Measurements from ENCODE around the gene RFX2. TPM values are rescaled to one million over a fixed set of nuclear protein-coding genes. Genes with fewer than 3 reads are reported as not detected.

The RFX2 gene
- total RNA-seq = 10 to 100 TPM; 14.3 to 21.2 (median 17.4) TPM
- polyA plus RNA-seq = 1 to 10 TPM; 1.2 to 4.2 (median 3.6) TPM

DNA sequence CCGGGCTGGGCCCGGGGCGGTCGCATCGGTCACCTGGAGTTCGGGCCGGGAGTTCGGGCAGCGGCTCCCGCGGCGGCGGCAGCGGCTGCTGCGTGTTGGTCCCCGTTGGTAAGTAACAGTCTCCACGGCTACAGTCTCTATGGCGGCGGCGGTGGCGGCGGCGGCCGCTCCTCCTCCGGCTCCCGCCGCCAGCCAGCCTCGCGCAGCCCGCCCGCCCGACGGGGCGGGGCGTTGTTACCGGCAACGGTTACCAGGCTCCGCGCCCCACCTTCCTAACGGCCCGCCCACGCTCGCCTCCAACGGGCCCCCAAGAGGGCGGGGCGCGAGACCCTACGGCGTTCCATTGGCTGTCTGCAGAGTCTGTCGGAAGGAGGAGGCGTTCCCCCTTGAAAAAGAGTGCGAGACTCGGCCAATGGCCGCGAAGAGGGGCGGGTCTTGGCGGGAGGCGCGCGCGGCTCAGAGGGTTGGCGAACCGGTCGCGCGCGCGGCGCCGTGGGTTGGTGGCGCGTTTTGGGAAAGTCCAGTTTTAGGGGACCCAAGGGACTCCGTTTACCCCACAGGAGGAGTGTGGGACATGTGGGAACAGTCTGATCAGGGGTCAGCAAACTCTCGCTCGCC, at the start of gene RFX2:
TSS of gene RFX2 (minus strand) at position 141 of the 618 bp plus-strand sequence. CDS start 63,004 bp downstream, outside the sequence.
- peak within 1 kb of the TSS; percentile 48 to 92 (median 82) for H3K4me3 ChIP-seq
- H3K27ac ChIP-seq = peak within 1 kb of the TSS; percentile 89 to 94 (median 92)
- intact Hi-C loops (cut with DNase I) = no loop called here
- peaks cover 0 to 24% (median 20%) of the 10 kb centered on the region in 4 donors for H3K4me1 ChIP-seq
- peak; percentile 100 for DNase-seq
- TF ChIP-seq POLR2AphosphoS5 (IDR thresholded peaks at IDR 0.05) (peak; percentile 82 to 90 (median 86)), POLR2A (IDR thresholded peaks at IDR 0.05) (peak; percentile 56 to 74)
- TF ChIP-seq, protein P1, sequence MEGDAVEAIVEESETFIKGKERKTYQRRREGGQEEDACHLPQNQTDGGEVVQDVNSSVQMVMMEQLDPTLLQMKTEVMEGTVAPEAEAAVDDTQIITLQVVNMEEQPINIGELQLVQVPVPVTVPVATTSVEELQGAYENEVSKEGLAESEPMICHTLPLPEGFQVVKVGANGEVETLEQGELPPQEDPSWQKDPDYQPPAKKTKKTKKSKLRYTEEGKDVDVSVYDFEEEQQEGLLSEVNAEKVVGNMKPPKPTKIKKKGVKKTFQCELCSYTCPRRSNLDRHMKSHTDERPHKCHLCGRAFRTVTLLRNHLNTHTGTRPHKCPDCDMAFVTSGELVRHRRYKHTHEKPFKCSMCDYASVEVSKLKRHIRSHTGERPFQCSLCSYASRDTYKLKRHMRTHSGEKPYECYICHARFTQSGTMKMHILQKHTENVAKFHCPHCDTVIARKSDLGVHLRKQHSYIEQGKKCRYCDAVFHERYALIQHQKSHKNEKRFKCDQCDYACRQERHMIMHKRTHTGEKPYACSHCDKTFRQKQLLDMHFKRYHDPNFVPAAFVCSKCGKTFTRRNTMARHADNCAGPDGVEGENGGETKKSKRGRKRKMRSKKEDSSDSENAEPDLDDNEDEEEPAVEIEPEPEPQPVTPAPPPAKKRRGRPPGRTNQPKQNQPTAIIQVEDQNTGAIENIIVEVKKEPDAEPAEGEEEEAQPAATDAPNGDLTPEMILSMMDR (IDR thresholded peaks at IDR 0.05) = no peak
- WGBS, 2 donors = 0% methylated on average over 75 of the region's 75 CpGs
- no peaks in the 10 kb centered on the region for H3K9me3 ChIP-seq
- H3K27me3 ChIP-seq = no peaks in the 10 kb centered on the region
- no peaks in the 10 kb centered on the region for H3K36me3 ChIP-seq

DNA sequence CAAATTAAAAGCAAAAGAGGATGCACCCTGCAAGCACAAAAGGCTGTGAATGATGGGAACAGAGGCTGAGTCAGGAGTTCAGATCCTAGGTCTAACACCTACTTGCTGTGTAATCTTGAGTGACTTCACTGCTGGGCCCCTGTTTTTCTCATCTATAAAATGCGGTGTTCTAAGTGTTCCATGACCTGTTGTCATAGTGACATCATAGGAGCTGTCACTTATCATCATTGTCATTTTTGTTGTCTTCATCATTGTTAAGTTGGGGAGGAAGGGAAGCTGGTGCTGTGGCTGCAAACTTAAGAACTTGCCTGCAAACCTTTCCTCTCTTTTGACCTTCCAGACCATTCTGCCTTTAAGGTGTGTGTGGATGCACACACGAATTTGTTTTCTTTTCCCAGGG, 45.7 kb upstream of the RFX2 start:
- Histone ChIP-seq H3K27ac (no peak overlapping the region), H3K4me1 (no peaks in the 10 kb centered on the region), H3K9me3 (peaks cover 0 to 5% (median 0%) of the 10 kb centered on the region in 4 donors), H3K27me3 (no peaks in the 10 kb centered on the region), H3K36me3 (no peaks in the 10 kb centered on the region), H3K4me3 (no peak overlapping the region)
- no peak for TF ChIP-seq EP300 (IDR thresholded peaks at IDR 0.05)
- no peak for TF ChIP-seq POLR2AphosphoS5 (IDR thresholded peaks at IDR 0.05)
- TF ChIP-seq, protein P1 (IDR thresholded peaks at IDR 0.05) = no peak
- TF ChIP-seq POLR2A (IDR thresholded peaks at IDR 0.05) = no peak
- WGBS, 2 donors = 33 to 37% methylated on average over 2 of the region's 2 CpGs
- no peak for DNase-seq
- intact Hi-C loops (cut with DNase I) = no loop called here

DNA sequence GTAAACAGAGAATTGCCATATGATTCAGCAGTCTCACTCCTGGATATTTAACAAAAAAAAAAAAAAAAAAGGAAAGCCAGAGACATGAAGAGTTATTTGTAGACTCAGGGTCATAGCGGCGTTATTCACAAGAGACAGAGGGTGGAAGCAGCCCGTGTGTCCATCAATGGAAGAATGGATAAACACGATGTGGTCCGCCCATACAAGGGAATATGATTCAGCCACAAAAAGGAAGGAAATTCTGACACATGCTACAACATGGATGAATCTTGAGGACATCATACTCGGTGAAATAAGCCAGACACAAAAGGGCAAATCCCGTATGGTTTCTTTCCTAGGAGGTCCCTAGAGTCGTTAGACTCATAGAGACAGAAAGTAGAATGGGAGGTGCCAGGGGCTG, 40.0 kb upstream of the RFX2 start:
- no peak for TF ChIP-seq POLR2A (IDR thresholded peaks at IDR 0.05)
- no peak for TF ChIP-seq EP300 (IDR thresholded peaks at IDR 0.05)
- TF ChIP-seq POLR2AphosphoS5 (IDR thresholded peaks at IDR 0.05) = peak in 1 of 4 donors; percentile 19
- TF ChIP-seq, protein P1 (IDR thresholded peaks at IDR 0.05) = no peak
- intact Hi-C loops (cut with DNase I) = no loop called here

DNA sequence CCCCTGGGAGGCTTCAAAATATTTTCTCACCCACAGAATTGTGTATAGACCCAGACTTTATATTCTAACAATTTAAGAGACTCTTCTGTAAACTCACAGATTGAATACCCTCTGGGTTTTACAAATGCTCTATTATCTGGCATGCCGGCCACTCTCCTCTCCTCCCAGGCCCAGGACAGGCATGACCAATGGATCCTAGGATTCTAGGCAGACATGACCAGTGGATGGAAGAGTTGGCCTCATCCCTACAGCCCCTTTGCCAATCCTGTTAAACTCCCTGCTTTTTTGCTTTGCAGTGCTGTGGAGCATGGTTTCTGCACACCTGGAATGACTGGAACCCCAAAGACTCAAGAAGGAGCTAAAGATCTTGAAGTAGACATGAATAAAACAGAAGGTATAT, 30.9 kb upstream of the RFX2 start:
- WGBS, 2 donors = 52 to 77% methylated on average over 1 of the region's 1 CpG
- TF ChIP-seq, protein P1 (IDR thresholded peaks at IDR 0.05) = no peak
- TF ChIP-seq EP300 (IDR thresholded peaks at IDR 0.05) (no peak), POLR2A (IDR thresholded peaks at IDR 0.05) (no peak), POLR2AphosphoS5 (IDR thresholded peaks at IDR 0.05) (no peak)
- intact Hi-C loops (cut with DNase I) = no loop called here

More for the DNA sequence above, 40.0 kb upstream of the RFX2 start:
- no peaks in the 10 kb centered on the region for H3K36me3 ChIP-seq
- peak overlapping the region in 2 of 4 donors; percentile 45 to 47 for H3K27ac ChIP-seq
- H3K4me3 ChIP-seq = no peak overlapping the region
- WGBS, 2 donors = 83 to 92% methylated on average over 8 of the region's 8 CpGs
- H3K27me3 ChIP-seq = no peaks in the 10 kb centered on the region
- H3K4me1 ChIP-seq = no peaks in the 10 kb centered on the region
- DNase-seq = no peak
- no peaks in the 10 kb centered on the region for H3K9me3 ChIP-seq

More for the DNA sequence above, 30.9 kb upstream of the RFX2 start:
- H3K9me3 ChIP-seq = no peaks in the 10 kb centered on the region
- no peak for DNase-seq
- H3K4me3 ChIP-seq = no peak overlapping the region
- no peak overlapping the region for H3K27ac ChIP-seq
- no peaks in the 10 kb centered on the region for H3K4me1 ChIP-seq
- H3K27me3 ChIP-seq = no peaks in the 10 kb centered on the region
- no peaks in the 10 kb centered on the region for H3K36me3 ChIP-seq
